Activated naive CD4-positive, alpha-beta T cell treated with anti-CD3 and anti-CD28 coated beads, Interleukin-2, amount 10 ng/mL, durations not matched to agents 7 days and 5 days (primary cell): Measurements from ENCODE around the gene NPAS3.

Experiments
- CTCF ChIA-PET: fragments of 350-600 bp; sonication (Branson Sonifier 250); formaldehyde crosslinking; loops from one replicate; lab custom pipeline; 2021; ENCODE audit warnings: antibody characterized with exemption; lab: Charles Lee
- DNase-seq: peaks from one replicate; pipeline ENCODE4 v3.0.0-alpha.2; 2020
- H3K27ac Mint-ChIP-seq: one replicate; pipeline ENCODE4 v1.8.0; 2021; ENCODE audit warnings: mild to moderate bottlenecking, moderate library complexity, mixed read lengths
- H3K27me3 Mint-ChIP-seq: one replicate; pipeline ENCODE4 v1.8.0; 2021; ENCODE audit warnings: mild to moderate bottlenecking, mixed read lengths
- H3K36me3 Mint-ChIP-seq: one replicate; pipeline ENCODE4 v1.8.0; 2021; ENCODE audit warnings: mixed read lengths
- H3K4me1 Mint-ChIP-seq: one replicate; pipeline ENCODE4 v1.8.0; 2021; ENCODE audit warnings: mixed read lengths
- H3K4me3 Mint-ChIP-seq: one replicate; pipeline ENCODE4 v1.8.0; 2021; ENCODE audit warnings: mild to moderate bottlenecking, moderate library complexity, mixed read lengths
- H3K9me3 Mint-ChIP-seq: one replicate; pipeline ENCODE4 v1.8.0; 2021; ENCODE audit warnings: mixed read lengths

NPAS3 gene

GRCh38 chr14:33357225-33358010 is 418.7 kb downstream of the NPAS3 start:
- Mint-ChIP-seq H3K9me3 (peaks cover 9% of the 10 kb centered on the region), H3K4me3 (no peak overlapping the region), H3K27ac (no peak overlapping the region), H3K4me1 (no peaks in the 10 kb centered on the region), H3K36me3 (no peaks in the 10 kb centered on the region), H3K27me3 (no peaks in the 10 kb centered on the region)
- DNase-seq: no peak
- CTCF ChIA-PET: no interaction called here

DNA sequence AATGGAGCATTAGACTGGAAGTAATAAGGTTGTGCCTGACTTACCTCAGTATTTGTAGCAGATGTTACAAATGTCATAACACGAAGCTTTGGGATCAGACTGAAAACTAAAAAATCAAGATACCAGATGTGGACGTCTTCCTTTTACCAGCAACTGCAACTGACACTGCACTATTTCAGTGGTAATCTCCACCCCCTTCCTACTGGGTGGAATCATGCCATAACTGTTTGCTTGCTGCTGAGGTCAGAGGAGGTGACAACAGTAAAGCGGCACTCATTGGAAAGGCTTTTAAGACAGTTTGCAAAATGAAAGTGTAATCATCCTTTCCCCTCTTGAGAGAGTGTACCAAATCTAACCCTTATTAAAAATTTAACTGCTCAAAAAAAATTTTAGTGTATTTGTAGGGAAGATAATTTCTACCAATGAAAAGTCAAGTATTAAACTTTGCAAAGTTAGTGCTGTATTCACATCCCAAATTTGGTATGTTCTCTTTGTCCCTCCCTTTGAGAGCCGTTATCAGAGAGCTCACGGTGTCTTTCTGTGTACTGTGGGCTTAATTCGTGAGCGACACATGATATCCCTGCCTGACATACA is 420.7 kb downstream of the NPAS3 start:
- H3K4me3 Mint-ChIP-seq: no peak overlapping the region
- H3K36me3 Mint-ChIP-seq: no peaks in the 10 kb centered on the region
- CTCF ChIA-PET: no interaction called here

GRCh38 chr14:33362934-33363333 is 424.3 kb downstream of the NPAS3 start:
- Mint-ChIP-seq H3K4me3 (no peak overlapping the region), H3K4me1 (no peaks in the 10 kb centered on the region), H3K27ac (no peak overlapping the region), H3K36me3 (no peaks in the 10 kb centered on the region), H3K27me3 (no peaks in the 10 kb centered on the region), H3K9me3 (no peaks in the 10 kb centered on the region)
- no peak for DNase-seq
- CTCF ChIA-PET: interaction anchor here (0.6 kb wide), 1 partner anchor 117 kb away, joined by 3 read pairs; no protein-coding TSS in a partner anchor

More for the DNA sequence above, 420.7 kb downstream of the NPAS3 start:
- no peaks in the 10 kb centered on the region for H3K4me1 Mint-ChIP-seq
- peaks cover 8% of the 10 kb centered on the region for H3K9me3 Mint-ChIP-seq
- no peak overlapping the region for H3K27ac Mint-ChIP-seq
- H3K27me3 Mint-ChIP-seq: no peaks in the 10 kb centered on the region
- DNase-seq: no peak

DNA sequence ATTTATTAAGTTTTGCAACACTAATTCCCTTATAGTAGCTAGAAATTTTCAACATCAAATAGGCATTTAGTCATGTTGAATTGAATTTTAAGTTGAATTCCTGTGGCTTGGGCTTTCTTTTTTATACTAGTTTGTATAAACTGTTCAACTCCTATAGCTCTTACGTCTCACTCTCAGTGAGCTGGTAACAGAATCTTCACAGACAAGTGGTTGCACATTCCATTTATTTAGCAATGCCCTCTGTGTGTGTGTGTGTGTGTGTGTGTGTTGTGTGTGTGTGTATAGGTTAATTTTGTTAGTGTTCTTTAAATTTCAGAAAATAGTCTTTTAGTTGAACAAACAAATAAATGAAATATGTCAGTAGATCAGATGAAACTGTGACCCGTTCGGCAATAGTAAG is 425.0 kb downstream of the NPAS3 start:
- no peak overlapping the region for H3K27ac Mint-ChIP-seq
- CTCF ChIA-PET: no interaction called here
- no peaks in the 10 kb centered on the region for H3K4me1 Mint-ChIP-seq
- no peaks in the 10 kb centered on the region for H3K27me3 Mint-ChIP-seq
- no peaks in the 10 kb centered on the region for H3K9me3 Mint-ChIP-seq
- no peaks in the 10 kb centered on the region for H3K36me3 Mint-ChIP-seq
- DNase-seq: no peak
- H3K4me3 Mint-ChIP-seq: no peak overlapping the region

GRCh38 chr14:33364466-33364865 is 425.8 kb downstream of the NPAS3 start:
- Mint-ChIP-seq H3K27me3 (no peaks in the 10 kb centered on the region), H3K4me3 (no peak overlapping the region), H3K27ac (no peak overlapping the region), H3K4me1 (no peaks in the 10 kb centered on the region), H3K9me3 (no peaks in the 10 kb centered on the region), H3K36me3 (no peaks in the 10 kb centered on the region)
- CTCF ChIA-PET: no interaction called here
- DNase-seq: no peak

GRCh38 chr14:33369041-33369440 is 430.4 kb downstream of the NPAS3 start:
- Mint-ChIP-seq H3K4me3 (no peak overlapping the region), H3K36me3 (no peaks in the 10 kb centered on the region), H3K4me1 (no peaks in the 10 kb centered on the region), H3K9me3 (no peaks in the 10 kb centered on the region), H3K27me3 (no peaks in the 10 kb centered on the region), H3K27ac (no peak overlapping the region)
- DNase-seq: no peak
- CTCF ChIA-PET: no interaction called here

DNA sequence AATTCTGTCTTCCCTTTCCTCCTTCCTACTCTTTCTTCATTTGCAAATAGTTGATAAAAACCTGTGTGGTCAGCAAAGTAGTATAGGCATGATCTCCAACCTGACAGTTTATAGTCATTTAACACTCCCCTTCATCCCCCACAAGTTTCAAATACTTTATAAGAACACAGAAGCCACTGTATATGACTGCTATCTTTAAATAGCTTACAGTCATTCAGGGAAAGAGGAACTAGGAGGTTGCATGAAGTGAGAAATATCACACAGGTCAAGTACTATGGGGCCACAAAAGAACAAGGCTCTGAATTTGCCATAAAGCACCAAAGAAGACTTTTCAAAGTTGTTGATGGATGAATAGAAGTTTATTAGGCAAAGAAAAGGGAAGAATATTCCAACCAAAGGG is 431.3 kb downstream of the NPAS3 start:
- Mint-ChIP-seq H3K27ac (no peak overlapping the region), H3K4me3 (no peak overlapping the region), H3K27me3 (no peaks in the 10 kb centered on the region), H3K4me1 (no peaks in the 10 kb centered on the region), H3K36me3 (no peaks in the 10 kb centered on the region), H3K9me3 (no peaks in the 10 kb centered on the region)
- no peak for DNase-seq
- CTCF ChIA-PET: no interaction called here

GRCh38 chr14:33370426-33370825 is 431.7 kb downstream of the NPAS3 start:
- Mint-ChIP-seq H3K4me3 (no peak overlapping the region), H3K27me3 (no peaks in the 10 kb centered on the region), H3K36me3 (no peaks in the 10 kb centered on the region), H3K27ac (no peak overlapping the region), H3K9me3 (no peaks in the 10 kb centered on the region), H3K4me1 (no peaks in the 10 kb centered on the region)
- DNase-seq: no peak
- CTCF ChIA-PET: no interaction called here

- CTCF ChIA-PET: no interaction called here
- H3K9me3 Mint-ChIP-seq: no peaks in the 10 kb centered on the region
These were observed 436.5 kb downstream of the NPAS3 start for GRCh38 chr14:33375196-33375595.

GRCh38 chr14:33375786-33376185 is 437.1 kb downstream of the NPAS3 start:
- CTCF ChIA-PET: no interaction called here
- Mint-ChIP-seq H3K36me3 (no peaks in the 10 kb centered on the region), H3K4me1 (no peaks in the 10 kb centered on the region), H3K27ac (no peak overlapping the region), H3K4me3 (no peak overlapping the region), H3K27me3 (no peaks in the 10 kb centered on the region), H3K9me3 (no peaks in the 10 kb centered on the region)
- DNase-seq: no peak

More at GRCh38 chr14:33375196-33375595, 436.5 kb downstream of the NPAS3 start:
- H3K36me3 Mint-ChIP-seq: no peaks in the 10 kb centered on the region
- no peak overlapping the region for H3K27ac Mint-ChIP-seq
- DNase-seq: no peak
- H3K4me3 Mint-ChIP-seq: no peak overlapping the region
- H3K27me3 Mint-ChIP-seq: no peaks in the 10 kb centered on the region
- H3K4me1 Mint-ChIP-seq: no peaks in the 10 kb centered on the region

GRCh38 chr14:33376510-33376909 is 437.8 kb downstream of the NPAS3 start:
- Mint-ChIP-seq H3K4me1 (no peaks in the 10 kb centered on the region), H3K27me3 (no peaks in the 10 kb centered on the region), H3K36me3 (no peaks in the 10 kb centered on the region), H3K9me3 (no peaks in the 10 kb centered on the region), H3K4me3 (no peak overlapping the region), H3K27ac (no peak overlapping the region)
- CTCF ChIA-PET: no interaction called here
- DNase-seq: no peak

GRCh38 chr14:33377596-33378390 is 439.1 kb downstream of the NPAS3 start:
- Mint-ChIP-seq H3K9me3 (no peaks in the 10 kb centered on the region), H3K36me3 (no peaks in the 10 kb centered on the region), H3K4me3 (no peak overlapping the region), H3K27me3 (no peaks in the 10 kb centered on the region), H3K27ac (no peak overlapping the region), H3K4me1 (no peaks in the 10 kb centered on the region)
- CTCF ChIA-PET: no interaction called here
- no peak for DNase-seq

DNA sequence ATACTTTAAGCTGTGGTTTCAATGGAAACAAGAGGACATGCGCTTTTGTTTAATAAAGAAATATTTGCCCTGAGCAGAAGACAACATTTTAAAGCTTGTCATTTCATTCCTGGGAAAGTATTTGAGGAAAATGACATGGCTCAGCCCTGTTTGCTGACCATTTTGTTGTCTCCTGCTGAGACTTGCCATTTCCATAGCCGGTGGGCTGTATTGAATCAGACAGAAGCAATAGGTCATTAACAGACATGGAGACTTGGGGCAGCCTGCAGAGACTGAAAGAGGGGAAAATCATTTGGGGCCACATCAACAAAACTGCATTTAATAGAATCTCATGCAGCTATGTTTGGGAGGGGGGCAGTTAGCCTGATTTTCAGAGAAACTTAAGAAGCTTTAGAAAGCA is 443.0 kb downstream of the NPAS3 start:
- no peak for DNase-seq
- Mint-ChIP-seq H3K27me3 (no peaks in the 10 kb centered on the region), H3K4me3 (no peak overlapping the region), H3K27ac (no peak overlapping the region), H3K4me1 (no peaks in the 10 kb centered on the region), H3K9me3 (no peaks in the 10 kb centered on the region), H3K36me3 (no peaks in the 10 kb centered on the region)
- CTCF ChIA-PET: no interaction called here

DNA sequence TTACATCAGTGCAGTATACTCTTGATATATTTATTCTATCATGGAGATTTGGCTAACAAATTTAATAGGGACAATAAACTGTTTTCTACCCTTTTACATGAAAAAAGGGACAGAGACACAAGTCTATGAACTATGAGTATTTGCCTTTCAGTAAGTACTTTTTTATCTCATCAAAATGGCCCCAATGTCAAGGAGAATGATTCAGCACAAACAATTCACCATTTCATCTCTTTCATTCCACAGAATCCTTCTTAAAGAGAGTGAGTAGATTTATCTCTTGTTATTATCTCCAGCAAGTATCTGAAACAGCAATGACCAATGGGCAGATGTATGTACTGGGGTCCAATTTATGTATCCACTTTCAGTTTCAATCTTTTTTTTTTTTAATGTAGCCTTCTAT is 447.5 kb downstream of the NPAS3 start:
- no peak overlapping the region for H3K27ac Mint-ChIP-seq
- H3K4me1 Mint-ChIP-seq: no peaks in the 10 kb centered on the region
- no peak overlapping the region for H3K4me3 Mint-ChIP-seq
- CTCF ChIA-PET: no interaction called here
- no peaks in the 10 kb centered on the region for H3K9me3 Mint-ChIP-seq
- H3K27me3 Mint-ChIP-seq: no peaks in the 10 kb centered on the region
- no peak for DNase-seq
- H3K36me3 Mint-ChIP-seq: no peaks in the 10 kb centered on the region
